ENCODE measurements around the gene ASPSCR1. TPM values are rescaled to one million over a fixed set of nuclear protein-coding genes. Genes with fewer than 3 reads are reported as not detected.
A peak's percentile ranks its signal among the peaks of the same experiment; 100 is the strongest.

The ASPSCR1 gene
- total RNA-seq, 4 donors from 2014 or later: 11.7 to 24.4 (median 18.6) TPM

GRCh38 chr17:82018989-82019689 lies 41.7 kb downstream of the ASPSCR1 start:
- H3K27ac ChIP-seq: no peak overlapping the region
- no peaks in the 10 kb centered on the region for H3K9me3 ChIP-seq
- TF ChIP-seq POLR2AphosphoS5 (IDR thresholded peaks at IDR 0.05) (no peak), POLR2A (IDR thresholded peaks at IDR 0.05) (no peak), CTCF (IDR thresholded peaks at IDR 0.05) (no peak), EP300 (IDR thresholded peaks at IDR 0.05) (no peak)
- no peak for ATAC-seq
- 88% methylated on average over 8 of the region's 33 CpGs; no CpG with 5 or more reads in 1 of the 2 donors for WGBS, 2 donors (ENCODE audit: low coverage in 1 of 2)
- no peaks in the 10 kb centered on the region for H3K27me3 ChIP-seq
- peaks cover 0 to 28% of the 10 kb centered on the region in 2 donors for H3K36me3 ChIP-seq
- H3K4me1 ChIP-seq: peaks cover 0 to 41% (median 24%) of the 10 kb centered on the region in 3 donors
- no peak overlapping the region for H3K4me3 ChIP-seq

- no CpG with 5 or more reads among the region's 34 CpGs for WGBS, 2 donors (ENCODE audit: low coverage in 1 of 2)
- Histone ChIP-seq H3K27ac (no peak overlapping the region), H3K36me3 (peaks cover 0 to 28% of the 10 kb centered on the region in 2 donors), H3K27me3 (no peaks in the 10 kb centered on the region), H3K4me1 (peaks cover 0 to 49% (median 25%) of the 10 kb centered on the region in 3 donors), H3K9me3 (no peaks in the 10 kb centered on the region), H3K4me3 (no peak overlapping the region)
- TF ChIP-seq POLR2AphosphoS5 (IDR thresholded peaks at IDR 0.05): no peak
- no peak for TF ChIP-seq EP300 (IDR thresholded peaks at IDR 0.05)
- peak in 3 of 4 experiments; percentile 44 to 75 (median 54) for TF ChIP-seq CTCF (IDR thresholded peaks at IDR 0.05)
- ATAC-seq: no peak
These were observed 42.5 kb downstream of the ASPSCR1 start for GRCh38 chr17:82019690-82020571.

GRCh38 chr17:82020572-82021106 lies 43.2 kb downstream of the ASPSCR1 start:
- H3K27me3 ChIP-seq: no peaks in the 10 kb centered on the region
- WGBS, 2 donors (ENCODE audit: low coverage in 1 of 2): 59% methylated on average over 12 of the region's 14 CpGs; no CpG with 5 or more reads in 1 of the 2 donors
- peaks cover 0 to 28% of the 10 kb centered on the region in 2 donors for H3K36me3 ChIP-seq
- H3K4me3 ChIP-seq: no peak overlapping the region
- H3K9me3 ChIP-seq: no peaks in the 10 kb centered on the region
- TF ChIP-seq CTCF (IDR thresholded peaks at IDR 0.05): no peak
- no peak for TF ChIP-seq POLR2AphosphoS5 (IDR thresholded peaks at IDR 0.05)
- no peak for TF ChIP-seq POLR2A (IDR thresholded peaks at IDR 0.05)
- TF ChIP-seq EP300 (IDR thresholded peaks at IDR 0.05): no peak
- H3K4me1 ChIP-seq: peaks cover 0 to 49% (median 25%) of the 10 kb centered on the region in 3 donors
- no peak overlapping the region for H3K27ac ChIP-seq
- no peak for ATAC-seq

- peaks cover 0 to 32% of the 10 kb centered on the region in 2 donors for H3K36me3 ChIP-seq
- H3K4me3 ChIP-seq: peak overlapping the region in 1 of 2 donors; percentile 94
- 43% methylated on average over 7 of the region's 25 CpGs; no CpG with 5 or more reads in 1 of the 2 donors for WGBS, 2 donors (ENCODE audit: low coverage in 1 of 2)
- no peak for ATAC-seq
- H3K27me3 ChIP-seq: no peaks in the 10 kb centered on the region
- H3K27ac ChIP-seq: peak overlapping the region in 2 of 4 donors; percentile 82 to 85
- no peaks in the 10 kb centered on the region for H3K9me3 ChIP-seq
- TF ChIP-seq POLR2AphosphoS5 (IDR thresholded peaks at IDR 0.05): no peak
- peak in 3 of 4 experiments; percentile 73 to 78 (median 77) for TF ChIP-seq CTCF (IDR thresholded peaks at IDR 0.05)
- H3K4me1 ChIP-seq: peaks cover 0 to 49% (median 25%) of the 10 kb centered on the region in 3 donors
These were observed 43.9 kb downstream of the ASPSCR1 start for GRCh38 chr17:82021107-82021899.

Measured in gastroesophageal sphincter (tissue), 4 donors.